Measurements from ENCODE around the gene KLHL11.

DNA sequence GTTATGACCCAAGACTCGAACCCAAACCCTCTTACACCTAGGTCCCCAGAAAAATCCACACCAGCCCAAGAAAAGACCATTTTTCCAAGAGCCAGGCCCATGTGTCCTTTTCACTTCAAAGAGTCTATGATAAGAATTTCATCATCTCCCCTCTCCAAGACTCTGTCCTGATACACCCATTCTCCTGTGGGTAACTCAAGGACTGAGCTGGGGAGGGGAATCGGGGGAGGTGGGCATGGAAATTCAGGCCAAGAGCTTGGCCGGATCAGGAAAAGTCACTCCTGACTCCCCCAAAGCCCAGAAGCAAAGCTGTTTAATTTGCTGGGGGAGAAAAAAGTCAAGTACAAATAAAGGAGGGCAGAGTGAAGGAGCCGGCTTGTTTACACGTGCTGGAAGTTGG lies 49.8 kb upstream of the KLHL11 start:
- TF ChIP-seq CHD2 (IDR thresholded peaks at IDR 0.05; ENCODE audit: low read length) (no peak), HDAC6 (IDR thresholded peaks at IDR 0.05; ENCODE audit: low read depth, low read length) (no peak)
- TF ChIP-seq, protein P1, sequence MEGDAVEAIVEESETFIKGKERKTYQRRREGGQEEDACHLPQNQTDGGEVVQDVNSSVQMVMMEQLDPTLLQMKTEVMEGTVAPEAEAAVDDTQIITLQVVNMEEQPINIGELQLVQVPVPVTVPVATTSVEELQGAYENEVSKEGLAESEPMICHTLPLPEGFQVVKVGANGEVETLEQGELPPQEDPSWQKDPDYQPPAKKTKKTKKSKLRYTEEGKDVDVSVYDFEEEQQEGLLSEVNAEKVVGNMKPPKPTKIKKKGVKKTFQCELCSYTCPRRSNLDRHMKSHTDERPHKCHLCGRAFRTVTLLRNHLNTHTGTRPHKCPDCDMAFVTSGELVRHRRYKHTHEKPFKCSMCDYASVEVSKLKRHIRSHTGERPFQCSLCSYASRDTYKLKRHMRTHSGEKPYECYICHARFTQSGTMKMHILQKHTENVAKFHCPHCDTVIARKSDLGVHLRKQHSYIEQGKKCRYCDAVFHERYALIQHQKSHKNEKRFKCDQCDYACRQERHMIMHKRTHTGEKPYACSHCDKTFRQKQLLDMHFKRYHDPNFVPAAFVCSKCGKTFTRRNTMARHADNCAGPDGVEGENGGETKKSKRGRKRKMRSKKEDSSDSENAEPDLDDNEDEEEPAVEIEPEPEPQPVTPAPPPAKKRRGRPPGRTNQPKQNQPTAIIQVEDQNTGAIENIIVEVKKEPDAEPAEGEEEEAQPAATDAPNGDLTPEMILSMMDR (IDR thresholded peaks at IDR 0.05; ENCODE audit: control extremely low read depth in 1 of 3, insufficient read depth in 1 of 3, low read depth in 1 of 3, low read length in 3 of 3): no peak

All from H1 (cell line).